IPS DF 4.7 (cell line): ENCODE measurements around the gene CDKN2D.
"Not testable (repeated sequence)": the region's sequence is repeated elsewhere in the genome, so short reads cannot be mapped to it uniquely, and the experiment has no call there.

Experiments
- DNase-seq: peaks from one replicate; pipeline ENCODE4 v3.0.0-alpha.2; 2013; ENCODE audit warnings: low spot score; ENCODE audit errors: extremely low read depth

The CDKN2D gene

DNA sequence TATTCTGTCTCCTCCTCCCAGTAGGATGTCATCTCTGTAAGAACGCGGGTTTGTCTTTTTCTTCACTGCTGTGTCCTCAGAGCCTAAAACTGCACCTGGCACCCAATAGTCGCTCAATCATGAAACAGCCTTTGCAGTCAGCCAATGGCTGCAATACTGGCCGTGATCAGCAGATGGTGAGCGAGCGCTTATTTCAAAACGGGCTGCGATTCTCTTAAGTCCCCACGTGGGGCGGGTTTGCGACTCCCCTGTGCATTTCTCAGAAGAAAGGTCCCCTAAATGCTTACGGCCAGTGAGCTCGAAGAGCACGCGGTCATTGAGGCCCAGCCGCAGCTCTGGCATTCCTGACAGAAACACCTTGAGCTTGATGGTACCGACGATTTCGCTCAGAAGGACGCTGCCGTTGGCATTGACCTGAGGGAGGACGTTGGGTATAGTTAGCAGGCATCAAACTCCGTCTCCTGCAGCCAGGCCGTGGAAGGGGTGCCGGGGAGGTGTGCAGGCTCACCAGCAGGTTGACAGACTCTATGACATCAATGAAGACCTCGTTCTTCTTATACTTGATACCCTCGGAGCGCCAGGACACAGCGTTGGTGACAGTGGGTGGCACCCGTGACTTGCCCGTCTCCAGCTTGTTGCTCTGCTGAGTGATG lies 12.3 kb upstream of the CDKN2D start:
- DNase-seq: no peak

DNA sequence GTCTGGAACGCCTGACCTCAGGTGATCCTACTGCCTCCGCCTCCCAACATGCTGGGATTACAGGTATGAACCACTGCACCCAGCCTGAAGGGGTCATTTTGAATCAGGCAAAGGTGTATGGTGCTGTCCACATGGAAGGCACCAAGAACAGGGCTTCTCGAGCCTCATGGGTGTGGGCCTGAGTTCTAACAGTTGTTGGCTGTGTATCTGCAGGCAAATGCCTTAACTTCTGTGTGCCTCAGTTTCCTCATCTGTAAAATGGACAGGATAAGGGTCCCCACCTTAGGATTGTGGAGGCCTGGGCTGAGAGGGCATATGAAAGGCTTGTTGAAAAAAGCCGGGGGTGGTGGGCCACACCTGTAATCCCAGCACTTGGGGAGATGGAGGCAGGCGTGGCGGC lies 9.2 kb upstream of the CDKN2D start:
- no peak for DNase-seq

DNA sequence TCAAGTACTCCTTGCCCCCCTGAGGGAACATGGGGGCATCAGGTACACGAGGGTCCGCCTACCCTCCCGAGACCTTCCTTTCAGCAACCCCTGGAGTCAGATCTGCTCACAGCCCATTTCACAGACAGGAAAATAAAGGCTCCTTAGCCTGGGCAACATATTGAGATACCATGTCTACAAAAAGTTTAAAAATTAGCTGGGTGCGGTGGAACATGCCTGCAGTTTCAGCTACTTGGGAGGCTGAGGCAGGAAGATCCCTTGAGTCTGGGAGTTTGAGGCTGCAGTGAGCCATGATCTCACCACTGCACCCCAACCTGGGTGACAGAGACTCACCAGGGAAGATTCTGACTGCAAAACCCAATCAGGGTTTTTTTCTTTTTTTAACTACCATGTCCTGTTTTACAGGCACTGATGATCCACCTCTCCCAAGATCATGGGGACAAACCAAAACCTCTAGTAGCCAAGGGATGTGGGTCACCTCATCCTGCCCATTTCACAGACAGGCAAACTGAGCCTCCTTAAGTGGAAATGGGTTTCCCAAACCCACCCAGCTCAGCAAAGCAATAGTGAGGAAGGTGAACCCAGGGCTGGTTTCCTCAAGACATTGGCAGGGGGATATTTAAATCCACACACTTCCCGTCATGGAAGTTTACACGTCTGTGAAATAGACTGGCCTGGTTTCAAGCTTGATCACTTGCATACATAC lies 6.4 kb upstream of the CDKN2D start:
- DNase-seq: no peak

DNA sequence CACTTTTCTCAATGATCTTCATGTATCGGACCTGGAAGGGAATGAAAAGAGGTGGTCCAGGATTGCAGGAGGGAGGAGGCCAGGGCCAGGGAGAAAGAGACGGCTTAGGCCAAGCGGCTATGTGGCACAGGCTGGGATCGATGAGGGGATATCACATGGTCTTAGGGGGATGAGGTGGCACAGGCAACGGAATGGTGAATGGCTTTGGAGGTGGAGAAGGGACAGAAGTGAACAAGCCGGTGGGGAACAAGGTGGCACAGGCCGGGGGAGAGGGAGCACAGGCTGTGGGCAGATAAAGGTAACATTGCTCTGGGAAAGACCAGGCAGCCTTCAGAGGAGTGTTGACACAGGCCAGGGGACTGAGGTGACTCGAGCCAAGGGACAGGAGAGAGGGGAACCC lies 5.7 kb upstream of the CDKN2D start:
- no peak for DNase-seq

DNA sequence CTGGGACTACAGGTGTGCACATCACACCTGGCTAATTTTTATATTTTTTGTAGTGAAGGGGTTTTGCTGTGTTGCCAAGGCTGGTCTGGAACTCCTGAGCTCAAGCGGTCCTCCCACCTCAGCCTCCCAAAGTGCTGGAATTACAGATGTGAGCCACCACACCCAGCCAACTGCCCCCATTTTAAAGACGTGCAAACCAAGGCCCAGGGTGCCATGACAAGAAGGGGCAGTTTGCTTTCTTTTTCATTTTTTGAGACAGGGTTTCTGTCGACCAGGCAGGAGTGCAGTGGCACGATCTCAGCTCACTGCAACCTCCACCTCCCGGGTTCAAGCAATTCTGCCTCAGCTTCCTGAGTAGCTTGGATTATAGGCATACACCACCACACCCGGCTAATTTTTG lies 5.0 kb upstream of the CDKN2D start:
- DNase-seq: not testable (repeated sequence)

DNA sequence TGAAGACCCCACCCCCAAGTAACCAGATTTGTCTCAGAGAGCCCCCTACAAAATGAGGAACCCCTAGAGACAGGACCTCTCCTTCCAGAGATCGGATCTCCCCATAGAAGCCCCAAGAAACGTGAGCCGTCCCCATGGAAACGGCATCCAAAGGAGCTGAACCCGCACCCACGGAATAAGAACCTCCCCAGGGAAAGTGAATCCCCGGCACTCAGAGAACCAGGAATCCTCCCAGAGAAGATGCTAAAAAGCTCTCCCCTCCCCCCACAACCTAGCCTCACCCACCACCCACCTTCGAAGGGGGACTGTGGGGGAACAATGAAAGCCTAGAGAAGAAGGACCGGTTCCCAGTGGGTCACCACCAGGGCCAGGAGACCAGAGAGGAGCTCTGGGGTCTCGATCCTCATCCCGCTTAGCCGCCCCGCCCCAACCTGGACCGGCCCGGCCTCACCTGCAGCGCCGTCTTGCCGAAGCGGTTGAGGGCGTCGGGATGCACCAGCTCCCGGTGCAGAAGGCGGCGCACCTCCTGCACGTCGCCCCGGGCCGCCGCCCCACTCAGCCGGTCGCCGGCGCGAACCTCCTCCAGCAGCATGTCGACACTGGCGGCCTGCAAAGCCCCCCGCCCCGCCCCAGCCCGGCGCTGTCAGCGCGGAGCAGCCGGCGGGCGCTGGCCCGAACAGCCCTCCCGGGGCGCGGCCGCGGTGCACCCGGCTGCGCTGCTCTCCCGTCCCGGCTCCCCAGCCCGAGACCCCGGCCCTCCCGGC lies 535 bp downstream of the CDKN2D start:
- DNase-seq: no peak

DNA sequence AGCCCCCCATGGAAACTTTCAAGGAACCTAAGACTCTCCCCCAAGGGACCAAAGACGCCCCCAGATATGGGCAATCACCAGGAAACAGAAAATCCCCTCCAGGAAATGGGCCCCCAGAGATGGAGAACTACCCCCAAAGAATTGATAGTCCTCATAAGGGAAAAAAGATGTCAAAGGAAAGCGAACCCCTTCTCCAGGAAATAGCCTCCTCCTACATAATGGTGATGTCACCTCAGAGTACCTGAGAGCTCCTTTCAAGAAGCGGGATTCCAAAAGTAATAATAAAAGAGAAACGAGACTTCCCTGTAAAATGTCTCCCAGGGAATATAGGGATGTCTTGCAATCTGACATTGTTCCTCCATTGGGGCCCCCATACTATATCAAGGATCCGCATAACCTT lies 1.1 kb downstream of the CDKN2D start:
- no peak for DNase-seq

DNA sequence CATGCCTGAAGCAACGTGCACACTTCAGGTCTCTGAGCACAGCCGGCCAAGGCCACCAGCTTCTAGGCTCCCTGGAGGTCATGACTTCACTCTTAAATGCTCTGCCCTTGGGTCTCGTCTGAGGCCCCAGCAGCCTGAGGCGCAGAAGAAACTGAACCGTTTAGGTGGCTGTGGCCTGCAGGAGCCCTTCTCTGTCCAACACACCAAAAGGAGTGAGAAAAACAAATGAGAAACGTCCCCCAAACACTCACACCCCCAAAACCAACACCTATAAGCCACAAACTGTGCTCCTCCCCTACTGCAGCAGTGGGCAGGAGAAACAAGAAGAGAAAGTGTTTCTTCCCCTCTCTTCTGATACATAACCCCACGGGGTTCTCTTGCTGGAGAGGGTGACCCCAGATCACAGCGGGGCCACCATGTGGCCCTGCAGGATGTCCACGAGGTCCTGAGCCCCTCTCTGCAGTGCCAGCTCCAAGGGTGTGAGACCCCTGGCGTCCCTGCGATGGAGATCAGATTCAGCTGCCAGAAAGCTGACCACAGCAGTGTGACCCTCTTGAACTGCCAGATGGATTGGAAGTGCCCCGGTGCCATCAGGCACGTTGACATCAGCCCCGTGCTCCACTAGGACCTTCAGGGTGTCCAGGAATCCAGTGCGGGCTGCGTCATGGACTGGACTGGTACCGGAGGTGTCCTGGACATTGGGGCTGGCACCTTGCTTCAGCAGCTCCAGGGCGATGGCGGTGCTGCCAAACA lies 1.9 kb downstream of the CDKN2D start:
- no peak for DNase-seq

DNA sequence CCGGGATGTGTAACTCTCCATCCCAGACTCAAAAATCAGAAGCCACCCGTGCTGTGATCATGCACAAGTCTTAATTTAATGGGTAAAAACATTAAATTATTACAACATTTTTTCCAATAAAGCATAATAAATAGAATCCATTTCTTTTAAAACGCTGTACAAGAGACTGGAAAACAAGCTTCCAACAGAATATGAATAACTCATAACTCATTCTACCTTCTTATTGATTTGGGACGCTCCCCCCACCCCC lies 2.4 kb downstream of the CDKN2D start:
- DNase-seq: no peak

DNA sequence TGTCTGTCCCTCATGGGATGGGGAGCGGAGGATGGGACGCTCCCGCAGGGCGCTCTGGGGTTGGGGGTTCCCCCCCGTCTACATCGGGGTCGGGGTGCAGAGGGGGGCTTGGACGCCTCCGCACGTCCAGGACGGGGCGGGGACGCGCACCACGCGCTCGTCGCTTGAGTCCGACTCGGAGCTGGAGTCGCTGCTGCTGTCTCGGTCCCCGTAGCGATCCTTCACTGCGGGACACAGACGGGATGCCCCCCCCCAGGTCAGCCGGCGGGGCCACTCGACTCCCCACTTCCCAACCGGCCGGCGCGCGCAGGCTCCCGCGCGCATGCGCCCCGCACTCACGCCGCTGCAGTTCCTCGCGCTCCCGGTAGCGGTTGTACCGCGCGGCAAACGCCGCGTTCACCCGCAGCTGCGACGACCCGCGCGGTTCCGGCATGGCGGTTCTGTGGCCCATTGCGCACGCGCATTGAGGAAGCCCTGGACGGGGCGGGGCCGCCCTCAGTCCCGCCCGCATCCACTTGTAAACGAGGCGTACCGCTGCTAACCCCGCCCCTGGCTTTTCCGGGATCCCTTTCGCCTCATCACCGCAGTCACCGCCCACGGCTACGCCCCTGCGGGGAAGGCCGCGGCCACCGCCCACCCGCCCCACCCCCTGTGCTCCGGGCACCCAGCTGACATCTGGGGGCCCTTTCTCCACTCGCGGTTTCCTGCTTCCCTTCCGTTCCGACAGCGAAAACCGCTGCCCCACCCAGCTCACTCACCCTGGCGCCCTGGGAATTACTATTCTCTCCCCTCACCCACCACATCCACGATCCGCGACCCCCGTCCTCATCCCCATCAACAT lies 3.0 kb downstream of the CDKN2D start, which contains the start of gene KRI1:
Gene KRI1 (minus strand): TSS at position 444 of the 841 bp plus-strand sequence. CDS start 11 bp downstream, at position 433.
- no peak for DNase-seq

DNA sequence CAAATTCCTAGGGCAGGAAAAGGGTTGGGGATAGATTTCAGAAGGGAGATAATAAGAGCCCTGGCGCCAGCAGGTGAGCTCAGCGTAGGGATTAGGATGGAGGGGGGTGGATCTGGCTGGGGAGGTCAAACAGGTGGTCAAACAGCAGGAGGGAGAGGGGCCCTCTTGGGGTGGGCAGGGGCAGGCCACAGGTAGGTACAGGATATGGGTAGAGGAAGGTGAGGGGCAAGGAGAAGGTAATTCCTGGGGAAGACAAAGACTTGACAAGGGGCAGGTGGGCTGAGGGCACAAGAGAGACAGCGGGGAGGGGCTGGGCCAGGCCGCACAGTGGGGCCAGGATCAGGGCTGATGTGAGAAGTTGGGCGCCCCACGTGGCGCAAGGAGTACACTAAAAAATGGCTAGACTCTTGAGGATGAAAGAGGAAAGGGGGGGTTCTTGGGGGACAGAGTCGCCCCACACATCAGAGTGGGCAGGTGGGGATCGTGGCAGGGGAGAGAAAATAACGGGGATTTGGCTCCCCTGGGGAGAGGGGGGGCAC lies 3.7 kb downstream of the CDKN2D start:
- no peak for DNase-seq

DNA sequence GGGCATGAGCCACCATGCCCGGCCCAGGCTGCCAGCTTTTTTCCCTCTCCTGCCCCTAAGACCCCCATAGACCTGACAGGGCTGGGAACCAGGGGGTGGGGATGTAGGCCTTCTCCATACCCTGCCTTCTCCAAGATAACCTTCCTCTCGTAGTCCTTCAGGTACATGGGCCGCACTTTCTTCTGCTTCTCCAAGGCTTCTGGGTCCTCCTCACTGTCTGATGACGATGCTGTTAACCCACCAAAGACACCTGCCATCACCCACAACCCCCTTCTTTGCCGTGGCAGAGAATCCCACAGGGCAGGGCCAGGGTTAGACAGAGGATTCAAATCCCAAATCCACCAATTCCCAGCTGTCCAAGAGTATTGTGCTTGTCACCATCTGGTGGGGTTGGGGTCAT lies 6.2 kb downstream of the CDKN2D start:
- DNase-seq: no peak

DNA sequence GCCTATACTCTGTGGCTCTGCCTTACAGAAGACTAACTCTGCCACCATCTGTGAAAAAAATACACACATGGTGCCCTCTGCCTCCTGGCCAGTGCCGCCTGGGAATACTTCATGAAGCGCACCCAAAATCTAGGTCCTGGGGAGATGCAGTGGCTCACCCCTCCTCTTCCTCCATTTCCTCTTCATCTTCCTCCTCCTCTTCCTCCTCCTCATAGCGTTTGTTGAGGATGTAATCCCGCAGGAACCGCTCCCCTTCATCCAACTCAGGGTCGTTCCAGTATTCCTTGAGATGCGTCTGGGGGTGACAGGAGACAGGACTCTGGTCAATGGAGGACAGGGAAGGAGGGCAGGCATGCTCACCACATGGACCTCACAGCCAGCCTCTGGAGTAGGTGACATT lies 8.6 kb downstream of the CDKN2D start:
- no peak for DNase-seq

DNA sequence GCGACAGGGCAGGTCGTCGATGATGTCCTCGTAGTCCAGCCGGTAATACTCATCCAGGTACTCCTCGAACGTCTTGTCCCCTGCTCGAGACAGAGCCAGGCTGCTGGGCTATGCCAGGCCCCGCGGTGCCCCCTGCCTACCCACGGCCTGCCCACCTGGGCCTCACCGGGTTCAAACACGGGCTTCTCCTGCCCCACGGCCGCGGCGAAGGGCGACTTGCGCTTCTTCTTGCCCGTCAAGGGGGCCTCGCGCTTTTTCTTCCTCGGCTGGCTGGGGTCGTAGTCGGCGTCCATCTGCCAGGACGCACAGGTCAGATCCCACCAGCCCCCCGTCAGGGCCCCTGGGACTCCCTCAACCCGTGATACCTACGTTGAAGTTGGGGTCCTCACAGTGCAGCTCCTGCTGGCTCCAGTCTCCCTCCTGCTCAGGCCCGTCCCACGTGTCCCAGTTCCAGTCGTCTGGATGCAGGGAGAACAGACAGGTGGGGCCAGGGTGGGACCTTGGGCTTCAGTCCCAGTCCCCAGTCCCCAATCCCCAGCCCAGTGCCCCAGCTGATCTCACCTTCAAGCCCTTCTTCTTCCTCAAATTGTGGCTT lies 11.1 kb downstream of the CDKN2D start:
- no peak for DNase-seq

DNA sequence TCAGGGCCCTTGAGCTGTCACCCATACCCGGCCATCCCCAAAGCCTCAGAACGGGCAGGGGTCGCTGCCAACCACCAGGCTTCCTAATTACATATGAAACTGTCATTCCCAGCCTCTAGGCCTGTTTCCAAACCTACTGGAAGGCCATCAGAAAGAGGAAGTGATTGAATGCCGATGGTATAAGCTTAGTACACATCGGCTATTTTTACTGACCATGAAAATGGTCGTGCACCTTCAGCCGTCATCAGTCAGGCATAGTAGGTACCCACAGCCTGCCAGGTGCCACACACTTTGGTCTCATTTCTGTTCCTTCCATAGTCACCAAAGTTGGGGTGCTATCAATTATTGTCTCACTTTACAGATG lies 13.2 kb downstream of the CDKN2D start:
- DNase-seq: no peak

DNA sequence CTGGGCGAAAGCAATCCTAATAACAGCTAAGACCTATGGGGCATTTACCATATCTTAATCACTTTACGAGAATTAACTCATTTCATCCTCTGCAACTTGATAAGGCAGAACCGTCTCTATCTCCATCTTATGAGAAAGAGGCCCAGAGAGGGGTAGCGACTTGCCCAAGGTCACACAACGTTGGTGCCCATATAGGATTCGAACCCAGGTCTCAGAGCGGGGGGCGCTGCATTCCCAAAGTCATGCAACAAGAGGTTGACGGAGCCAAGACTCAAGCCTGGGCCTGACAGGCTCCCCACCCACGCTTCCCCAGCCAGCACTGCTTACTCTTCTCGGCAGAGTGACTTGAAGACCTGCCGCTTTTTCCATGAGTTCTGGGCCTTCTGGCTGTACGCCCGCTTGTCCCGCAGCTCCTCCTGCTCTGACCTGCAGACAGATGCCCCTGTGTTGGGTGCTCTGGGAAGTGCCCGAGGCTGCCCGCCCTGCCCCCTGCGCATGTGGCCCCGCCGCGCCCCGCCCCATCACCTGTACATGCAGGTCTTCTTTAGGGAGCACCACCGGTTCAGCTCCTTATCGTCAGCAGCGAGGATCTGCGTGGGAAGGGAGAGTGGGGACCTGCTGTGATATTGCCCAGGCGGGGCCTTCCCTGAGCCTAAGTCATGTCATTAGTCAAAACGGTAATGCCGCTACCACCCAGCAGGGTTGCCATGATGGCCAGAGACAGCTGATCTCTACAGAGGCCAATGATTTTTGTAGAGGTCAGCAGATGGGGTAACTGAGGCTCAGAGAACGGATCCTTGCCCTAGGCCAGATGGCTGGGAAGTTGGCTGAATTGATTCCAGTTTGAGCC lies 13.8 kb downstream of the CDKN2D start:
- DNase-seq: no peak

DNA sequence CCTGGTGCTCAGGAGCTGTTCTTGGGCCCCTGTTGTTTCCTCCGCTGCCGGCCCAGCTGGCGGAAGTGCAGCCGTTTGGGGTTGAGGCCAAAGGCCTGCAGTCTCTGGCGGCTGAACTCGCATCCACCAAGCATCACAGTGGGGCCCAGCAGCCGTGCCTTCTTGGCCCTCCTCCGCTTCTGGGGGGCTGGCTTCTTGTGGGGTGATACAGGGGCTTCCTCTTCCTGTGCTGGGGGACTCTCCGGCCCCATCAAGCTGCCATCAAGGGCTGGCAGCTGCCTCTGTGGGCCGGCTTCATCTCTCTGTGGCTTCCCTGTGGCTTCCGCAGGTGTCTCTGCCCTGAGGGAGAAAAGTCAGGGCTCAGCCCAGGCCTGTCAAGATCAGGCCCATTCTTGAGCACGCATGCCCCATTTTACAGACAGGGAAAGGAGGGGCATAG lies 14.8 kb downstream of the CDKN2D start:
- no peak for DNase-seq

DNA sequence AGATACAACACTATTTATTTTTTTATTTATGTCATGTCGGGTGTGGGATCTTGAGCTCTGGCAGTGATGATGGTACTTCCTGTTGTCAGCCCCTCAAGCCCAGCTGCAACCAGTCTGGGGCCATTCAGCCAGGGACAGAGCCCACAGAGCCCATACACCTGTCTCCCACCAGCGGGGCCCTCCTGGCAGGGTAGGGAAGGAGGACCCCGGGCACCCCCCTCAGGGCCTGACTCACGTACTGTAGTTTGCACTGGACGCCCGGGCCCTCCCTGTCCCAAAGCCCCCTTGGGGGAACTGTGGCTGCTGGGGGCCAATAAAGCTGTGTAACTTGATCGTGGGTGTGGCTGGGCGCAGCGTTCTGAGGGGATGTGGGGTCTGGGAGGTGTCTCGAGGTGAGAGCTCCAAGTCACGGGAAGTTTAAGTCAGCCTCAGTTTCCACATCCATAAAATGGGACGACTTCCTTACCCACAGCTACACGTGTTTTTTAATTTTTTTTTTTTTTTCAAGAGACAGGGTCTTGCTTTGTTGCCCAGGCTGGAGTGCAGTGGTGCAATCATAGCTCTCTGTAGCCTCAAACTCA lies 15.6 kb downstream of the CDKN2D start:
- no peak for DNase-seq

DNA sequence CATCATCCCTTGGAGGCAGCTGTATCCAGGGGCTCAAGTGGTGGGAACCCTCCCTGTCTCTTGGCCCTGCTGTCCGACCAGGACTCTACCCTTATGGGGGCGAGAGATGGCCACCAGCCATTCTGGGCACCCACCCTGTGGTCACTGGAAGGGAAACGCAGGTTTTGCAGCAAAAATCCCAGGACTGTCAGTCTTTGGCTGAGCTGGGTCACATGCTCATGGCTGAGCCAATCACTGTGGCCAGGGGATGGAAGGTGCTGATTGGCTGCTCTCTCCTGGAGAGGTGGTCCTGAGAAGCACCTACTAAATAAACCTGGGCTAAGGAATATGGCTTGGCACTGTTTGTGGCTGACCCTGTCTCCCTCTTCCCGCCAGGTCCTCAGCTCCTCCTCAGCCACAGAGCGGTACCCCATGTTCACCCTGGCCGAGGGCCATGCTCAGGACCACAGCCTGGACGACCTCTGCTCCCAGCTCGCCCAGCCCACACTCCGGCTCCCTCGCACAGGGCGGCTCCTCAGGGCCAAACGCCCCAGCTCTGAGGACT lies 16.2 kb downstream of the CDKN2D start:
- DNase-seq: no peak
